ENCODE data around the gene SMIM1. TPM values are rescaled to one million over a fixed set of nuclear protein-coding genes. Genes with fewer than 3 reads are reported as not detected.

The SMIM1 gene
- total RNA-seq, 1 donor from 2014 or later: not detected

DNA sequence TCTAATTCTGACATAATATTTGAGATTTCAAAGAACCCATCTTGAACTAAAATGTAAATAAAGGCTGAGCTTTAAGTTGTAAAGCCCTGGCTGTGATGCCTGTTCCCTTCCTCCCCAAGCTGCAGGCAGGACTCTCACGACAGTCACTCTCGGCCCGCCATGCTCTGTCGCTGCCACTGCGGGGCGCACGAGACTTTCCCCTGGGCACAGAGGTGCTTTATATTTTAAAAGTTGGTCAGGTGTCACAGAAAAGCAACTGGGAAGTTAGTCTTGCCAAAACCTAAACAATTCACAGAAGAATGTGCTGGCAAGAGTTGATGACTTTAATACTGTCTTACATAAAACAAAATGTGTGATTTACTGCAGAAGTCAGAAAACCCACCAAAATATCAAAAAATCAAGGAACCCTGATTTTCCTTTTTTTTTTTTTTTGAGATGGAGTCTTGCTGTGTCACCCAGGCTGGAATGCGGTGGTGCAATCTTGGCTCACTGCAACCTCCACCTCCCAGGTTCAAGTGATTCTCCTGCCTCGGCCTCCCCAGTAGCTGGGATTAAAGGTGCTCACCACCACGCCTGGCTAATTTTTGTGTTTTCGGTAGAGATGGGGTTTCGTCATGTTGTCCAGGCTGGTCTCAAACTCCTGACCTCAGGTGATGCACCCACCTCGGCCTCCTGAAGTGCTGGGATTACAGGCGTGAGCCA, 13.1 kb downstream of the SMIM1 start:
- TF ChIP-seq, protein P1, sequence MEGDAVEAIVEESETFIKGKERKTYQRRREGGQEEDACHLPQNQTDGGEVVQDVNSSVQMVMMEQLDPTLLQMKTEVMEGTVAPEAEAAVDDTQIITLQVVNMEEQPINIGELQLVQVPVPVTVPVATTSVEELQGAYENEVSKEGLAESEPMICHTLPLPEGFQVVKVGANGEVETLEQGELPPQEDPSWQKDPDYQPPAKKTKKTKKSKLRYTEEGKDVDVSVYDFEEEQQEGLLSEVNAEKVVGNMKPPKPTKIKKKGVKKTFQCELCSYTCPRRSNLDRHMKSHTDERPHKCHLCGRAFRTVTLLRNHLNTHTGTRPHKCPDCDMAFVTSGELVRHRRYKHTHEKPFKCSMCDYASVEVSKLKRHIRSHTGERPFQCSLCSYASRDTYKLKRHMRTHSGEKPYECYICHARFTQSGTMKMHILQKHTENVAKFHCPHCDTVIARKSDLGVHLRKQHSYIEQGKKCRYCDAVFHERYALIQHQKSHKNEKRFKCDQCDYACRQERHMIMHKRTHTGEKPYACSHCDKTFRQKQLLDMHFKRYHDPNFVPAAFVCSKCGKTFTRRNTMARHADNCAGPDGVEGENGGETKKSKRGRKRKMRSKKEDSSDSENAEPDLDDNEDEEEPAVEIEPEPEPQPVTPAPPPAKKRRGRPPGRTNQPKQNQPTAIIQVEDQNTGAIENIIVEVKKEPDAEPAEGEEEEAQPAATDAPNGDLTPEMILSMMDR (IDR thresholded peaks at IDR 0.05; ENCODE audit: insufficient read depth, low read length, poor library complexity, severe bottlenecking): peak; percentile 48
- H3K27me3 ChIP-seq (ENCODE audit: control insufficient read depth, insufficient read depth, low read length): no peaks in the 10 kb centered on the region
- peaks cover 4% of the 10 kb centered on the region for H3K36me3 ChIP-seq (ENCODE audit: control insufficient read depth, insufficient read depth, low read length)
- no peak for DNase-seq (ENCODE audit: low read depth)
- H3K4me3 ChIP-seq (ENCODE audit: low read depth, low read length): no peak overlapping the region

DNA sequence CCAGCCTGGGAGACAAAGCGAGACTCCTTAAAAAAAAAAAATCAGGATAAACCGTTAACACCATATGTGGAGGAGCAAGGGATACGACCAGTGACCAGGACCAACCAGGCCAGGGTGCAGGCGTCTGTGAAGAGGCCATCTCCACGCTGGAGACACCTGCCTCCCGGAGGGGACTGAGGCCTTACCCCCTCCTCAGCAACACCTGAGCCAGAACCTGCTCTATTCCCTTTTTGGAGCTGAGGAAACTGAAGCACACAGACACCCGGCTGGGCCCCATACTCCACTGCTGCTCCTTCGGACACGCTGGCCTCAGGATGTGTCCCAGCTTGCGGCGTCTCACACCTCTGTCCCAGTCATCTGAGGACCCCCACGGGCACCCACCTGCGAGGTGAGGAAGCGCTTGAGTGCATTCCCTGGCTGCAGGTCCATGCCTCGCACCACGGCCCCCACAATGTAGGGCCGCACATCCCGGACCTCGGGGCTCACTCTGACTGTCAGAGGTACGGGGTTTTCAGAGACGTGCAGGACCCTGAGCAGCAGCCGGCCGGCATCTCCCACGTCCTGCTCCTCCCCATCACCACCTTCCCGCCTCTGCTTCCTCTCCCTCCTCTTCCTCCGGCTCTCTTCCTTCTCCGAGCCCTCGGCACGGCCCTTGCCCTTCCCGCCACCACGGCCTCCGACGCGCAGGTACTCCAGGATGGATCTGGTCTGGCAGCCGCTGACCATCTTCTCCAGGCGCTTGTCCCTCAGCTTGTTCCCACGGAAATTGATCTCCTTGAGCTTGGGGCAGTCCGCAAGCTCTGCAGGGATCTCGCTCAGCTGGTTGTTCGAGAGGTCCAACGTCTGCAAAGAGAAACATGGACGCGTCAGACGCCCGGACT, 14.2 kb downstream of the SMIM1 start:
- no peak for DNase-seq (ENCODE audit: low read depth)
- Histone ChIP-seq H3K36me3 (ENCODE audit: control insufficient read depth, insufficient read depth, low read length) (peaks cover 4% of the 10 kb centered on the region), H3K4me3 (ENCODE audit: low read depth, low read length) (no peak overlapping the region), H3K27me3 (ENCODE audit: control insufficient read depth, insufficient read depth, low read length) (no peaks in the 10 kb centered on the region)
- TF ChIP-seq, protein P1 (IDR thresholded peaks at IDR 0.05; ENCODE audit: insufficient read depth, low read length, poor library complexity, severe bottlenecking): no peak

DNA sequence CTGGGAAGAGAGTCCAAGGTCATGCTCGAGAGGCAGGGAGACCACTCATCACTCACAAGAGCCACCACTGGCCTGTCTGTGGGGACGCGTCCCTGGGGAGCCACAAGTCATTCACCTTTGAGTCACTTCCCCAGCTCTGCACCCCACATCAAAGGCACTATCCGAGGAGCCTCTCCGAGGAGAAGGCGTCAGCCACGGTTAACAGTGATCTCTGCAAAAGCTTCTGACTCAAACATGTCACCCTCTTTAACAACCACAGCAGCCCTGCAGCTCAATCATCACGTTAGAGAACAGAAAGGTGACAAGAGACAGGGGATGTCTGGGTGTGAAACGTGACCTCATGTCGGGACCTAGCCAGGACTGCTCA, 14.8 kb downstream of the SMIM1 start:
- Histone ChIP-seq H3K36me3 (ENCODE audit: control insufficient read depth, insufficient read depth, low read length) (peaks cover 4% of the 10 kb centered on the region), H3K27me3 (ENCODE audit: control insufficient read depth, insufficient read depth, low read length) (no peaks in the 10 kb centered on the region), H3K4me3 (ENCODE audit: low read depth, low read length) (no peak overlapping the region)
- DNase-seq (ENCODE audit: low read depth): no peak
- TF ChIP-seq, protein P1 (IDR thresholded peaks at IDR 0.05; ENCODE audit: insufficient read depth, low read length, poor library complexity, severe bottlenecking): no peak

DNA sequence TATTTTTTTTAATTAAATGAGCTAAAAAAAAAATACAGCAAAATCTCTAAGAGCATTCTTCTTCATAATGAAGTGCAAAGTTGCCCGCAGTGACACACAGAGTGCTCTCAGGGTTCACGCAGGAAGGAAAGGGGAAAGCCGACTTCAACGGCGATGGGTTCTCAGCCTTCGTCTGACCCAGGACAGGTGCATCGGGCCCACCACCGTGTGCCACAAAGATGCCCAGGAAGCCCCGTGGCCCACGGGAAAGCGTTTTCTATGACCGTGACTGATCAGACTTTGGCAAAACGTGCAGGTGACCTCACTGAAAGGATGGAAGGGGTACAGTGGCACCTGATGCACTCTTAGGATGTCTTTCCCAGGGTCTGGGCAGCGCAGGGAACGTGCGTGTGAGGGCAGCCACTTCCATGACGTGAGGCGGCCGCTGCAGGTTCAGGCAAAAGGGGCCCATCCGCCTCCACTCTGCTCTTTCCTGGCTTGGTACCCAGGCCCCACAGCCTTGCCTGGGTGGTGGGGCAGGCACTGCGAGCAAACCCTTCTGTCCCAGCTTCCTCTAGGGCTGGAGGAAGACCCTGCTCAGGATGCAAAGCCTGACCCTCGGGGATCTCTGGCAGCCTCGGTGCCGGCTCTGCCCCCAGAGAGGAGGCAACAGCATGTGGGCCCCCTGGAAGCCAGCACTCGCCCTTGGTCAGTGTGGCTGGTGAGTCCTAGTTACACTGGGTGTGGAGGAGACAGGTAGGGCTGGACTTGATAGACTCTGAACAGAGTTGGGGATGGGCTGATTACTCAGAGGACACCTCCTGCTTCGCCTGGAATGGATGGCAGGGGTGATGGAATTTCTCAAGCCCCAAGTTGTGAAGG, 15.4 kb downstream of the SMIM1 start:
- H3K36me3 ChIP-seq (ENCODE audit: control insufficient read depth, insufficient read depth, low read length): peaks cover 3% of the 10 kb centered on the region
- no peak overlapping the region for H3K4me3 ChIP-seq (ENCODE audit: low read depth, low read length)
- DNase-seq (ENCODE audit: low read depth): no peak
- TF ChIP-seq, protein P1 (IDR thresholded peaks at IDR 0.05; ENCODE audit: insufficient read depth, low read length, poor library complexity, severe bottlenecking): no peak
- H3K27me3 ChIP-seq (ENCODE audit: control insufficient read depth, insufficient read depth, low read length): no peaks in the 10 kb centered on the region

DNA sequence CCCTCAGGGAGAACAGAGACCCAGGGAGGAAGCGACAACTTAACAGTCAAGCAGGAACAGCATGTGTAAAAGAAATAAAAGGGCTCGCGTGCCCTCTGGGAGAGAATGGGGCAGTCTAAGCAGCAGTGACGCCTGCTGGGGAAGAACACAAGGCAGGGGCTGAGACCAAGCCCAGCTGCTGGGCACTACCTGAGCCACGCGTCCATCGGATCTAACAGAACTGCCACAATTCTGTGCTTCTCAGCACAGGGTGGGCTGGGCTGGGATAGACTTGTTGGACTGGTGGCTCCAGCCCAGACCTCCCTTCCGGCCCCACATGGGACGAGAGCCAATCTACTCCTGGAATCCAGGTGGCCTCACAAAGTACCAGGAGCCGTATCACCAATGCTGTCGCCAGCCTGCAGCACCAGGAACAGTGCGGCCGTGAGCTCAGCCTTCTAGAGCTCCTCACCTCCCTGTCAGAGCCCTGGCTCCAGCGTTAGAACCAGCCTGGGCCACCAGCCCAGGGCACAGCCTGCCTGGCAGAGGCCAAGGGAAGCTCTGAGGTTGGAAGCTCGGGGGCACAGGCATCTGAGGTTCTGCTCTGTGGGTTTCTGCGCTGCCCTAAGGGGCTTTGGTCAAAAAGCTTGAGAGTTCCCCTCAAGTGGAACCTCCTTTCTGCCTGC, 16.3 kb downstream of the SMIM1 start:
- TF ChIP-seq, protein P1 (IDR thresholded peaks at IDR 0.05; ENCODE audit: insufficient read depth, low read length, poor library complexity, severe bottlenecking): no peak
- peaks cover 3% of the 10 kb centered on the region for H3K36me3 ChIP-seq (ENCODE audit: control insufficient read depth, insufficient read depth, low read length)
- H3K27me3 ChIP-seq (ENCODE audit: control insufficient read depth, insufficient read depth, low read length): no peaks in the 10 kb centered on the region
- no peak overlapping the region for H3K4me3 ChIP-seq (ENCODE audit: low read depth, low read length)
- no peak for DNase-seq (ENCODE audit: low read depth)
